CD4-positive, alpha-beta T cell treated with Interleukin-1 beta for 1 hour (primary cell): ENCODE data around the gene KCNH5.

Experiments
- DNase-seq, 2 donors: peaks; one replicate each; pipeline ENCODE4 v3.0.0-alpha.2; 2020 to 2022

Gene KCNH5

DNA sequence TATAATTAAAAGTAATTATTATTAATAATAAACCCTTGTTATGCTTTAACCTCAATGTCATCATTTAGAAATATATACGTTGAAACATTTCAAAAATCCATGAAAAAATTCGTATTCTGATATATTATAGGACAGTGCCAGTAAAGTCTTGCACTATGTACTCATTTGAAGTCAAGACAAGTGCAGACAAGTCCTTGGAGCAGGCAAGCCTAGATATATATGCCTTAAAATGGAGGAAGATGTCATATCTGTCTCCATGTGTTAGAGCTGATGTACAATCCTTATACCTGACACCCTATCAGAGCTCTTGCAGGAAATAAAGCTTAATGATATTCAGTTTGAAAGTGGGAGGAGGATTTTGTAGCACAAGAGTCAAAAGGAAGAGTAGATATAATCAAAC is 310.4 kb downstream of the KCNH5 start:
- no peak for DNase-seq

DNA sequence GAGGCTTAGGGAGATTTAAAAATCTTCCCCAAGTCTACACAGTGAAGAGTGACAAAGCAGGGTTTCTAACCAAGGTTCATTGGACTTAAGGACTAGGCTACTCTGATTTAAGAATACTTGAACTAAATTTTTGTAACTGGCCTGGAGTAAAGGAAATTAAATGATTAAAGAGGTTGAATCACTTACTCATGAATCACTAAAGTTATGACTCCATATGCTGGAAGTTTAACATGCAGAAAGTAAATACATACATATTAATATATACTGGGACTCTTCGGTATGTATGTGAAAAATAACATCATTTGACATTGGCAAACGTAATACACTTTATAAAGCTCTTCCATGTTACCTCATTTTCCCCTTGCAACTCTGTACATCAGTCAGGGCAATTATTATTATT is 322.9 kb downstream of the KCNH5 start:
- DNase-seq, result no peak

DNA sequence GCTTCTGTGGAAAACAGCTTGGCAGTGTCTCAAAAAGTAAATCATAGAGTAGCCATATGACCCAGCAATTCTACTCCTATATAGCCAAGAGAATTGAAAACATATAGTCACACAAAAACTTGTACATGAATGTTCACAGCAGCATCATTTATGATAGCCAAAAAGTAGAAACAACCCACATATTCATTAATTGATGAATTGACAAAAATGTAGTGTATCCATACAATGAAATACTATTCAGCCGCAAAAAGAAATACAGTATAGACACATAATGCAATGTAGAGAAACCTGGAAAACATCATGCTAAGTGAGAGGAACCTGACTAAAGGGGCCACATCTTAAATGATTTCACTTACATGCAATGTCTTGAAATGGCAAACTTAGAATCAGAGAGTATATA is 326.6 kb downstream of the KCNH5 start:
- no peak for DNase-seq

DNA sequence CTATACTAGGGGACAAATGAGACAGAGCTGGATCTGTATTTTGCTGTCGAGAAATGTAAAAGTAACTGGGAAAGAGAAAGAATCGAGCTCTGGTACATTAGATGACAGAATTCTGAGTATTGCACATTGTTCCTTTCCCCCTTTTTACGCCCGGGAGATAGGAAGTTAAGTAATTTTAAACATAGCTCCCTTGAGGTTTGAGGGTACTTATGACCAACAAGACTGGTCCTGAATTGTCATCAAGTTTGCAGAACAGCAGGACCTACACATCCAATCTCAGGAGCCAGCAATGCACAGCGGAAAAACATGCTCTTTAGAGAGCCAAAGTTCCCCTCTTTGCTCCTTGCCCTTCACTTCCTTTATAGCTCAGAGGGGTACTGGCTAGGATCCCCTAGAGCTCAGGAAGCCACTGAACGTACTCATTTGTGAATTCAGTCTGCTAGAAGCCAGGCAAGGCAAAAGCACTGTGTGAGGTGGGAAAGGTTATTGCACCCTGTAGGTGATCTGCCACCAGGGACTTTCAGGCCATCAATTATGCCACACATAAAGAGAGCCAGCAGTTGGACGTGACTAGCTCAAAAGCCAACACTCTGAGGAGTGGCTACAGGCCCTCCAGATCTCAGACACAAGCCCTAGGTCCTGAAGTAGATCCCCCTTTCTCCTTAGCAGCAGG is 333.8 kb downstream of the KCNH5 start:
- no peak for DNase-seq

DNA sequence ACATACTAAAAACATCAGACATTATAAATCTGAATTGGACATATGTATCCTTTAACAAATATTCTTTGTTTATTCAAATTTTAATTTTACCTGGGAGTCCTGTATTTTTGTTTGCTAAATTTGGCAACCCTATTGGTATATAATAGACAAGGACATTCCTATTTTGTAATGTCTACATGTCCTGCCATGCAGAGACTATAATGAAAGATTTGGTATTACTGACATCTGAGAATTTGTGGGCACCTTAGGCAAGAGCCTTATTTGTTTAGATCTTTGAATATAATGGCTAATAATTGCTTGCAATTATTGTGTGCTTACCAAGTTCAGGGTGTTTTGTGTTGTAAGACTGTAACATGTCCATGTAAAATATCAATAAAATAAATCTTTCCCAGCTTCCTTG is 334.4 kb downstream of the KCNH5 start:
- no peak for DNase-seq

DNA sequence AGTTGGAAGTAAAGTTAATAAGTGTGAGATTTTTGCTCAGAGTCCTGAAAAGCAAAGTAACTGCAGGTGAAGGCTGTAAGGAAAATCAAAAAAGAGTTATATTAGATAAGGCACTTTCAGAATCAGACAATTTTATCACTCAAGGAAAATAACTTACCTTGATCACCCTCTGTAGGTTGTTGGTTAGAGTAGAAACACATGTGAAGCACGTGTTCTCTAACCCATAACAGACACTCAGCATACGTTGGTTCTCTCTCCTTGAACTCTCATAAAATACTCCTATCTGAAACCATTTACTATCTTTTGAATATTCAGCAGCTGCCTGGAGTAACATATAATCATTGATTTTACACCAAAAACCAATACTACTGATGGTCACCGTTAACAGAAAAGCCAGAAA is 335.5 kb downstream of the KCNH5 start:
- DNase-seq, result no peak

DNA sequence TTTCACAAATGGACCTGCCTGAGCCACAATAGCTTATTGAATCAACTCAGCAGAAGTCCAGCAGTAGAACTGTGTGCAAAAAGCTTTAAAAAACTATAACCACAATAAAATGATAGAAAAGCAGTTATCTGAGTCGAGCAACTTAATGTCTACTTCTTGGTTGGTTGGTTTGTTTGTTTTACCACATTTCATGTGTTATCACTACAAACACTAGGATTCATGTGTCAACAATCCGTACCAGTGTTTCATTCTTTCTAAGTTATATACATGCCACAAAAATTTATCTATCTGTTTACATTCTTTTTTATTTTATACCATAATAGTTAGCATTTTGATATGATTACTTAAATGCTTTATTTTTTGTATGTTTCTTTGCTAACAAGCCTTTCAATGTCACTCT is 339.0 kb downstream of the KCNH5 start:
- no peak for DNase-seq

DNA sequence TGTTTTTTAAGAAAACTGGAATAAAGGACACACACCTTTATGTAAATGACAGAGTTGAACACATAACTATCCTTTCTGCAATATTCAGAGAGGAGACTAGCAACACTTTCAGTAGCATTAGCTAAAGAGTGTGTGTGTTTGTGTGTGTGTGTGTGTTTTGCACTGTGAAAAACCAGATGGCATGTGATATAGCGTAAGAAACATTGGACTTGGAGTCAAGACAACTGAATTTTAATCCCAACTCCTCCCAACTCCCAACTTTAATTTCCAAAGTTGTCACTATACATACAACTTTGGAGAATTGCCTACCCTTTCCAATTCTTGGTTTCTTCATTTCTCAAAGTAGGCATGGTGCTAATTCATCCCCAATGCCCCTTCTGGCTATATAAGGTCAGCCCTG is 347.8 kb downstream of the KCNH5 start:
- no peak for DNase-seq

DNA sequence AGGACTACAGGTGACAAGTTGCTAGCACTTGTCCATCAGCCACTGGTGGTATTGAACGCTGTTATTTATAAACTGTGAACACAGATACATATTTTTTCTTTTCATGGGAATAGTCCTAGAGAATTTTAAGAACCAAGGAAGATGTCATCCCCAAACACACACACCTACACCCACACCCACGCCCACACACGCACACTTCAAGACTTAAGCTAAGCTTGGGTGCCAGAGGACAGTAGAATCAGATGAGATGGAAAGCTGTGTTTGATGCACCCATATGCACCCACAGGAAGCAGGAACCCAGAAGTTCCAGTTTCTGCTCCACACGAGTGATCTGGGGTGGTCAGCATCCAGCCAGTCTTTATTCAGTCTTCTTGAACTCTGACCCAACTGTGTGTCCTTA is 348.3 kb downstream of the KCNH5 start:
- no peak for DNase-seq

DNA sequence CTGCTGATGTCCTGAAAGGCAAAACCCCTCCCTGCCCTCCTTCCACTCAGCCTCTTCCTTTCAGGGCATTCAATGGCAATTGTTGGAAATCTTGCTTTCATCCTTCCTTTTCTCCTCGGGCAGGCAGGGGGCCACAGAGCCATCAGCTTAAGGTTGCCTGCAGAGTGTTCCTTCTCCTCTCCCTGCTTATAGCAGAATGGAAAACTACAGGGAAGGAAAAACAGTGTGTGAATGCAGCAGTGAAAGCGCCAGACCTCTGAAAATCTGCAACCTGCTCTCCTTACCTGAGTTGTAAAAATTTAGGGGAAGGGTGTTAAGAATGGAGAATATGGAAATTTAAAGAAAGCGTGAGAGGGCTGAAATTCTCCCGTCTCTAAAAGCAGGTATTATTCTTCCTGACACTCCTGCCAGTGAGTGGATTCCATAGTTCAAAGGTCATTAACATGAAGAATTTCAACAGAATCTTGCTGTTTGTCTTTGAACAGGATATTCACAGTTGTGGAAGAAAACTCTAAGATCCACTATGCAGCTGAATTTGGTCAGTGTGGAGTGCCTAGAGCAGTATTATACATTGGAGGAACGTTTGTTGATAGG is 348.8 kb downstream of the KCNH5 start:
- no peak for DNase-seq

DNA sequence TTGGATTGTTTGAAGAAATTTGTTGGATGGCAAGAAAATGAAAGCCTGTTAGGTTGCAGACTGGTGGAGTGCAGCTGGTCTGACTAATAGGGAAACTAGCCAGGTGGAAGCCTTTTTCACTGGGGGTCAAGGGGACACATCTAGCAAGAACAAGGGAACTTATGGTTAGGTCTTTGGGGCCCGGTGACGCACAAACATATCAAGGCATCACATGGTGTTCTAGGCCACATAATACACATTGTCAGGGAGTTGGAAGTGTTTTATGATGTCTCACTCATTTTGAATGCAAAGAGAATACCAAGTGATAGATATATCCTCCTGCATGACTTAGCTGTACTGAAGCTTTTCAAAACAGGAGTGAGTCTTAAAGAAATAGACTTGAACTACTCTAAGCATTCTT is 351.2 kb downstream of the KCNH5 start:
- DNase-seq, result no peak

DNA sequence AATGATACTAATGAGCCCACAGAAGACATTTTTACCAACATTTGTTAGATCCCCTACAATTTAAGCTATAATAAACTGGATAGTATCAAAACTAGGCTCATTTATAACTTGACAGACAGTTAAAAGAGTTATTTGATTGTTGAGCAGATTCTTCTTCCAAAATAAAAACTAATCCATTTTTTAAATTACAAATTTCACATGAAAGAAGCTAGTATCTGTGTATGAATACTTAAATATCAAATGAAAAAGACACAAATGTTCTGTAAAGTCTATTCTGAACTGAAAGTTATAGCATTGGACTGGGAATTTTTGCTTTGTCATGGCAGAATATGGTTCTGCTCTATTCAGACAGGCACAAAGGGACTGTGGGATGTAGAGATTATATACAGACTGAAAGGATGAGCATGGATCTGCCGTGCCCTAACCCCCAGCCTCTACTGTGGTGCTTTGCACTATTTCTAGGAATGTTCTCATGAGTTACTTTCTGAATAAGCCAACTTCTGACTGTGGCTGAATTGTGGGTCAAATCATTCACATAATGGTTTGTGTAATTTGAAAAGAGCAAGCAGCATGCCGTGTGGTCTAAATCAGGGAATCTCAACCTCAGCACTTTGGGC is 352.7 kb downstream of the KCNH5 start:
- no peak for DNase-seq

DNA sequence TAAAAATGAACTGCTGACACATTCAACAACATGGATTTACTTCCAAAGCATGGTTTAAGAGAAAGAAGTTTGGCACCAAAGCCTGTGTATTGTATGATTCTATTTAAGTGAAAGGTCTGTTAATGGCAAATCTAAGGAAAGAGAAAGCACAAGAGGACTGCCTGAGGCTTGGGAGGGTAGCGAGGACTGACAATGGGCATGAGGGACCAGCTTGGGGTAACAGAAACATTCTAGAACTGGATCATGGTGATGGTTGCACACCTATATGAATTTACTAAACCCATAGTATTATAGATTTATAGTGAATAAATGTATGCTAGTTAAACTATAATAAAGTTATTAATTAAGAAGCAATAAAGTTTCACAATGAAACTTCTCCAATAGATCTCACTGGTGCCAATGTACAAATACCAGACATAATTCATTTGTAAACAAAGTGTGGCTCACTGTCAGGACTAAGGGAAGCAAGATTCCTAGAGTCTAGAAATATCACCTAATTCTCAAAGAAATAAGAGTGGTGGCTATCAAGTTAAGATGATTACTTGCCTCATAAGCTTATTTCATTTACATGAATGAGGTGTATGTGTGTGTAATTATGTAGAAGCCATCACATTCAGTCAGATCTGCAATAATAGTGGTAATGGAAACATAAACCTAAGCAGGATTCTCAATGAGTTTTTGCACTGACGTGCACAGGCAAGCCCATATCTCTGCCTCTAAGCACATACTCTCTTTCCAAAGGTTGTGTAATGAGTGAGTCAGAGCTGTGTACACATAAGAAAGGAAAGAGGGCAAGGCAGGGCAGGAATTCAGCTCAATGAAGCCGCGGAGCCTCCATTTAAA is 353.4 kb downstream of the KCNH5 start:
- no peak for DNase-seq

DNA sequence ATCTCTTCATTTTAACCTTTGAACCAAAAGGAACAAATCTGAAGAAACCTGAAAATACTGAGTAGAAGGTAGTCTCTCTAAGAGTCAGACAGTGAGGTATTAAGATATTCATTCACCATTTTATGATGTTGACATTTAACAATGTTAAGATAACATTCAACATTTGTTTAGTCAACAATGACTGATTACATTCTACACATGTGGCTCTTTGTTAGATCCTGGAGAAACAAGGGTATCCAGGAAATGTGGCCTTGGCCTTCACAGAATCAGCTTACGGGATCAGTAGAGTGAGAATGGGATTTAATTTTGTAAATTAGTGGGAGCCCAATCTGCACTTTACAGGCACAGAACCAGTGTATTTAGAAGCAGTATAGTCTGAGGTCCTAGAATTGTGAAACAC is 355.5 kb downstream of the KCNH5 start:
- DNase-seq, result no peak

DNA sequence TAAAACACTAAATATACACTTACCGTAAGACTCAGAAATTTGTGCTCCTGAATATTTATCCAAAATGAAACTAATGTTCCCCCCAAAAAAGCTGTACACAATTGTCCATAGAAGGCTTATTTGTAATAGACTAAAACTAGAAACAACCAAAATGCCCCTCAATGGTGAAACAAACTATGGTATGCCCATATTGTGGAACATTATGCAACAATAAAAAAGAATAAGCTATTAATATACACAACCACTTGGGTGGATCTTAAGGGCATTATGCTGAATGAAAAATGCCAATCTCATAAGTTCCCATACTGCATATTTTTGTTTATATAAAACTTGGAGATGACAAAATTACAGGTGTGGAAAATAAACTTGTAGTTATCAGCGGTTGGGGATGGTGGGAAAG is 357.4 kb downstream of the KCNH5 start:
- no peak for DNase-seq

DNA sequence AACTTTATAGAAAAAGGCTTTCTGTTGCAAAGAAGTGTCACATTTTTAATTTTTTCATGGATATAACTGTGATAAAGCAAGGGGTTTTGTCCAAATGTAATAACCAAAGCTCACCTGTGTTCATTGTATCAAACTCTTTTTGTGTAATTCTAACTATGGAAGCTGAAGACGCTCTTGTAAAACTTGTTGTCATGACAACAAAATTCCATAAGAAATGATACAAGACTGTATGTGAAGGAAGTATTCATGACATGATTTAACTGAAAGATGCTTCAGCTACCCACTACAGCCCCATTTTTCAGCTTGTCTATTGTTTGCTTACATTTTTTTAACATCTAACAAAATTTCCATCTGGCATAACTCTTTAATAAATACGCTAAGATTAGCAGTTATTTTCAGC is 360.9 kb downstream of the KCNH5 start:
- no peak for DNase-seq

DNA sequence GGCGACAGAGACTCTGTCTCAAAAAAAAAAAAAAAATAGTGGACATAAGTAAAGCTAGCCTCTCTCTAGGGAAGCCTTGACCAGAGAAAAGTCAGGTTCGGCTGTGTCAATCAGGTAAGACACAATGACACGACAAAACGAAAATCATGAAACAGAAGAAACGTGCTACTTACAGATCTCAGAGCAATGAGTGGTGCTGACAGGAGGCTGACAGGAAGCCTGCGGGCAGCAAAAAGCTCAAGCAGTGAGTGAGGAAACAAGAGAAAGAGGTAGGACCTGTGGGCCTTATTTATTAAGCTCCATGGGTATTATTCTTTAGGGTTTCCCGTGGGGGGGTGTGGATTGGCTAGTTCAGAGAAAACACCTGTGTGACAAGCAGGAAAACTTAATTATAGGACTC is 363.1 kb downstream of the KCNH5 start:
- no peak for DNase-seq

DNA sequence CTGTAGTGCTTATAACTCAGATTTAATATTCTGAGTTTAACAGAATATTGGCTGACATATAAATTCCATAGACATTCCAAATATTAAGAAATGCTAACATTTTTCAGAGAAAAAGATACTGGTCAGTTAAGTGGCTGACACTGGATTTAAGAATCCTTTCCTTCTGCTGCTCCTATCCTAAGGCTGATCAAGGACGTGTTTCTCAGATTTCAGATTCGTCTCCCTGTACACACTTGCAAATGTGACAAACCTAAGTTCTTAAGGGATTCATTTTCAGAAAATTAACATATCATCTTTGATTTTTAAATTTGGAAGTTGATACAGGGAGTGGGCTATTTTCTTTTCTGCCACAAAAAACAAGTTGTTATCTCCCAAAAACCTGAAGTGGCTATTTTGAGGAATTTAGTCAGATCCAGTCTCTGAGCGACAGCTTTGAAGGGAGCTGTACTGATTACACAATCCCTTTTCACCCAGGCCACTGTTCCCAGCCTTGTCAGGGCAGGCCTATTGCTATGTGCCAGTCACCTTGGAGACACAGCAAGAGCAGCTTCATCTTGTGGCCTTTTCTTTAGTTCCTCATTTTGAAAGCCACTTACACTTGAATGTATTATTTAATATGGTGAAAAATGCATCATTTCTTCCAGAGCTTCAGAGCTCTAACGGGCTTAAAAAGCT is 370.6 kb downstream of the KCNH5 start:
- no peak for DNase-seq

DNA sequence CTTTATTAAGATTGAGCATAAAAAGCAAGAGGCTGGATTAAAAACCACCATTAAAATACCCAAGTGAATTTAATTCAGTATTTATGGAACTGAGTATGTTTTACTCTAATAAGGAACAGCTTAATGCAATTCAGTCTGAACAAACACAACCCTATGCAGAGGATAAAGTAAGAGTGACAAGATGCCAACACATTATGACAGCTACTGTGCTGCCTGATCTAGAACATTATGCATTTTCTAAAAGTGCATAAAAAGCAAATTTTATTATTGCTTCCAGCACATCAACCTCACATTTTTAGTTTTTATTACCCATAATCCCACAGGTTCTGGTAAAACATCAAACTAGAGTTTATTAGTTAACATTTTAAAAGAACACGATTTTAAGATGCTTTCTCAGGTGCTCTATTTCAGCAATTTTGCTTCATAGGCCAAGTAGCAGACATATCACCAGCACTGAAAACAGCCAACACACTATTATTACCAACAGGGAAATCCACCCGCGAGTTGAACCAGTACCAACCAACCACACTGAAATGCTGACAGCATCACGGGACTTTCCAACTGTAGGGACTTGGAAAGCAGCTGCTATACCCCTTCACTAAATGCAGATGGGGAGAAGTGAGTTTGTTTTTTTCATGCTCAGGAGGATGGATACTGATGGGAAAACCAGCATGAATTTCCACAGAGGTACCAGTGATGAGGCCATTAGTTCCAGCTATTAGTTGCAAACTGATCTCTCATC is 372.1 kb downstream of the KCNH5 start:
- DNase-seq, result no peak

DNA sequence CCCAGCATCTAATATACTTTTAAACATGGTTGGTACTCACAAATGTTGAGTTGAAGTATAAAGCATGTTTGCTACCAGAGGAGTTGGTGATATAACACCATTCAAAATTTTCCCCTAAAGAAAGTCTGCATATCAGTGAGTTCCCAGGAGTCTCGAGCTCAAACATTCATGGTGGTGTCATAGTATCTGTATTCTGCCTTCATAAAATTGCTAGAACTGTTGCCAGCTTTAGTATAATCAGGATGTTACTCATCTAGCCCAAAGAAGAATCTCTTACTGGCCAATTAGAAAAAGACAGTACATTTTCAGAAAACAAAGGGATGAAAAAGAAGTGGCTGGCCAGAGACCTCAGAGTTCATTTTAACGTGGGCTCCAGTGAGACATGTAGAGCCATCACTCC is 374.7 kb downstream of the KCNH5 start:
- no peak for DNase-seq

DNA sequence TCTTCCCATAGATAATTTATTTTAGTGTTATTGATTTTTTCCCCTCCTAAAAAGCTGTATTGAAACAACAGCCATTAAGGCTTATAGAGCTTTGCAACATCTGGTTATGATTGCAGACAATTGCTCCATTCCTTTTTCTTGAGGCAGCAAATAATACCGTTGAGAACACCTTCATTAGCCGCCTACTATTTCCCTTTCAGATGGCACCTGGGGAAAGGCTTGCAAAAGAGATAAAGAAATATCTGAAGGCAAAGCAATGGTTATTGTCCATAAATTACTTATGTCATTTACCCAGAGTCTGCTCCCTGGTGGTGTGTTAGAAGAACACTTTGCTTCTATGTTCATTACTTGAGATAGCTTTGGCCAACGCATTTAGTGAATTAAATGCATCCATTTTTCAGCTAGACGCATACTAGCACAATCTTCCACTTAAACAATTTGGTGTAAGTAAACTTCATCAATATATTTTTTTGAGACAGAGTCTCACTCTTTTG is 377.8 kb downstream of the KCNH5 start:
- no peak for DNase-seq

DNA sequence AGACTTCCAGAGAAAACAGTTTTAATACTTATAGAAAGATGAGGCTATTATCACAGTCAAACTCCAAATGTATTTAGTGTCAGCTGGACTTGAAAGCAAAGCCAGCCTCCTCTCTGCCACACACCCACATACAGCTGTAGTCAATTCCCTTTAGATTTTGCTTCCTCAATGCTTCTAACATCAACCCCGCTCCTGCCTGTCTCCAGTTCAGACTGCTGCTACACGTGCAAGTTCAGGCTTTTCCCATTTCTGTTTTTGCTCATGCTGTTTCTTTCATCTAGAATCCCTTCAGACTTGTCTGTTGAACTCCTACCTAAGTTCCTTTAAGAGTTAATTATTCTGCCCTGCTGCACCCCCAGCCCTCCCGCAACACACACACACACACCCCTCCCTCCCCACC is 380.0 kb downstream of the KCNH5 start:
- no peak for DNase-seq
